GM18520 (cell line): ENCODE results near the gene MUC20.

Source experiments
- ATAC-seq: cut with Tn5 transposase; IDR thresholded peaks from one replicate; pipeline ENCODE4 v1.9.1; 2021; ENCODE audit not compliant: unreplicated experiment

The MUC20 gene

GRCh38 chr3:195753581-195753980 lies 32.8 kb downstream of the MUC20 start:
- no peak for ATAC-seq

- ATAC-seq = no peak
These were observed 33.4 kb downstream of the MUC20 start for GRCh38 chr3:195754141-195754540.

DNA sequence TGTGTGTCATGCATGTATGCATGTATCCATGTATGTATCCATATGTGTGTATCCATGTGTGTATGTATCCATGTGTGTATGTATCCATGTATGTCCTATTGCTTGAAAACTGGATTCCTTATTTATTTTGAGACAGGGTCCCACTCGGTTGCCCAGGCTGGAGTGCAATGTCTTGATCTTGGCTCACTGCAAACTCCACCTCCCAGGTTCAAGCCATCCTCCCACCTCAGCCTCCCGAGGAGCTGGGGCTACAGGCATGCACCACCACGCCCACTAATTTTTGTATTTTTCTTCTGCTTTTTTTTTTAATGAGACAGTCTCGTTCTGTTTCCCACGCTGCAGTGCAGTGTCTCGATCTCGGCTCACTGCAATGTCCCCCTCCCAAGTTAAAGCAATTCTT lies 34.1 kb downstream of the MUC20 start:
- no peak for ATAC-seq

- no peak for ATAC-seq
These were observed 34.6 kb downstream of the MUC20 start for GRCh38 chr3:195755391-195755790.

GRCh38 chr3:195755791-195756676 lies 35.3 kb downstream of the MUC20 start:
- ATAC-seq = no peak

DNA sequence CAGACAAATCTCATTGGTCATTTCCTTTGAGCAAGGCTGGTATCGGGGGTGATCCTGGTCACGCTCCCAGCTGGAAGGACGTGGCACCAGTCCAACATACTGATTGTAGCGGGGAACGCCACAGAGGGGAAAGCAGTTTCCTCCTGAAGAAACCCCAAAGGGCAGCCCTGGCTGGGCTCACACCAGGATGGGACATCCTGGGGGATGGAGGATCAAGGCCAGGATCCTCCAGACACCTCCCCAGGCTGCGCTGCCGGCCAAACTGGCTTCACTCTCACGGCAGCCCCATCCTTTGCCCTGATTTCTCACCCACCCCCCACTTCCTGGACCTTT lies 36.6 kb downstream of the MUC20 start:
- ATAC-seq = no peak

GRCh38 chr3:195757827-195758226 lies 37.0 kb downstream of the MUC20 start:
- ATAC-seq = no peak

- ATAC-seq = no peak
These were observed 38.1 kb downstream of the MUC20 start for GRCh38 chr3:195758721-195759353.

DNA sequence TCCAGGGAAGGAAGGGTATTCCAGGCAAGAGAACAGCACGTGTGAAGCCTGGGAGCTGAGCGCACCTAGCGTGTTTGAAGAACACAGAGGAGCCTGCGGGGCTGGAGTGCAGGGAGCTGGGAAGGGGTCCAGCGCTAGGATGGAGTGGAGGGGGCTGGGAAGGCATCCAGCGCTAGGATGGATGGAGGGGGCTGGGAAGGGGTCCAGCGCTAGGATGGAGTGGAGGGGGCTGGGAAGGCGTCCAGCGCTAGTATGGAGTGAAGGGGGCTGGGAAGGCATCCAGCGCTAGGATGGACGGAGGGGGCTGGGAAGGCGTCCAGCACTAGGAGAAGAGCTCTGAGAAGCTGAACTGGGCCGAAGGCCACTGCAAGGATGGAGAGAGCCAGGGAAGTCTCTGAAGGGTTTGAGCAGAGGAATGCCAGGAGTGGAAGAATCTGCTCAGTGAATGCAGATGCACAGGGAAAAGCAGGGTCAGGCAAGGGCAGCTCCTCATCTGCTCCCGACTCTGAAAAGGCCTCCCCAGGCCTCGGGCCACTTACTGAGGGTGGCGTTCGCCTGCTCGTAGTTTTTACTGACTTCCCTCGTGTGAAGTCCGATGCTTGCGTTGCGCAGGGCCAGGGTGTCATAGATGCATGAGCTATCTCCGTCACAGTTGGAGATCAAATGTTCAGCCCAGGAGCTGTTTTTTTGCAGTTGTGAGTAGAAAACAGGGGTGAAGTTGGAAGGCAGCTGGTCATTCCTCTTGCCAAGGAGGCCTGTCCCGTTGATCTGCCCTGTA lies 39.8 kb downstream of the MUC20 start:
- no peak for ATAC-seq

DNA sequence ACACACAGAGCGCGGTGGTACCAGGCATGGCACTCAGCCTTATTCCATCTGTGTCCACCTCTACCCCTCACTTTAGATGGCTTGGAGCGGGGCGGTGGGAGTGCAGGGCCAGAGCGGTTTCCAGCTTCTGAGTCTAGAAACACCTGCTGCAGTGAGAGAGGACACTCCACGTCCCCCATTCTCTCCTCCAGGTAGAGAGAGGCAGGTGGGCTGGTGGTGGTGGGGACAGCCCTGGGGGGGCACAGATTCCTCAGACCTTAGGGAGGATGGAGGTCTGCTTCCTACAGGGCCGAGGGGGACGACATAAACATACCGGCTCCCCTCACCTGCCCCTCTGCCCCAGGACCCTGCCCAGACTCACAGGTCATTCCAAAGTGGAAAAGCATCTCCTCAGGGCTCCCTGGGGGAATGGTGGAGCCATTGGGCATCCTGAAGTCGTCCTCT lies 40.4 kb downstream of the MUC20 start:
- no peak for ATAC-seq

- ATAC-seq = no peak
These were observed 40.9 kb downstream of the MUC20 start for GRCh38 chr3:195761567-195762248.

DNA sequence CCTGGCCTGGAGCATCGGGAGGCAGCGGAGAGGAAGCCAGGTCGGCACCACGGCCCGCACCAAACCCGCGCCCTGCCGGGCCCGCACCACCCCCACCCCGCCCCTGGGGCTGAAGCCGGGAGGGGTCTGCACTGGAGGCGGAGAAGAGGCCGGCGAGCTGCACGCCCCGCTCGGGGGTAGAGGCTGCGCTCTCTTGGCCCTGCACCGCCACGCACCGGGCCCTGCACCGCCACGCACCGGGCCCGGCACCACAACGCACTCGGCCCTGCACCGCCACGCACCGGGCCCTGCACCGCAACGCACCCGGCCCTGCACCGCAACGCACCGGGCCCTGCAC lies 41.4 kb downstream of the MUC20 start:
- no peak for ATAC-seq

- ATAC-seq = no peak
These were observed 41.8 kb downstream of the MUC20 start for GRCh38 chr3:195762611-195763010.

- ATAC-seq = no peak
These were observed 42.5 kb downstream of the MUC20 start for GRCh38 chr3:195763076-195763830.

DNA sequence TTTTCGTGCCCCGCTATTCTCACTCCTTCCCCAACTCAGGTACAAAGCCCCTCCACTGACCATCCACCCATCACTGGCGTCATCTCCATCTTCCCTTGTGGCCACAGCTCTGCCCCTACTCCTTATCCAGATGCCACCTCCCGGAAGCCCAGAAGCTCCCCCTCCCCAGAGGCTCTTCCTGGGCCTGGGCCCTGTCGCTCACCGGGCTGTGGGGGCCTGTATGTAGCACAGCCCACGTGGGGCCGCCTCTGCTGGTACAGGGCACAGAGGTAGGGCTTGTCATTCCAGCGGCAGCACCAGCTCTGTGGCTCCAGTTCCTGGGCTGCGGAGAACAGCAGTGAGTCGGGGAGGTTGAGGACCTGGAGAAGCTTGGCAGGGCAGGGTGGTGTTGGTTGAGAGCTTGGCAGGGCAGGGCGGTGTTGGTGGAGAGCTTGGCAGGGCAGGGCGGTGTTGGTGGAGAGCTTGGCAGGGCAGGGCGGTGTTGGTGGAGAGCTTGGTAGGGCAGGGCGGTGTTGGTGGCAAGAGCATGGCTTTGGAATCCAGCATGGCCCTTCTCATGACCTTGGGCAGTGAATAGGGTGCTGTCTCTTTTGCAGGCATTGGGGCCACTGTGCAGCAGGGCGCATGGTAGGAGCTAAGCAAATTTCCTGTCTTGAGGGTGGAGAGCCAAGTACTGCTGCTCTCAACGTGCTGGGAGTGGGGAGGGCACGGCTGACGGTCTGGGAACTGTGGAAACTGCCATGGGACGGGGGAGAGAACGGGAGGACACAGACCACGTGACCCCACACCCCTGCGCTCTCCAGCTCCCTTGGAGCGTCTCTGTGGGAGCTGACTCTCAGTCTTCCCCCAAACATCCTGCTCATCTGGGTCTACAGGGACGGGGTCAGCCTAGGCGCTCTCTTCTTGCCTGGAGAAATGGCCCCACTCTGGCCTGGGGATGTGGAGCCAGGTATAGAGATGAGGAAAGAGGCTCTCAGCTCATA lies 43.4 kb downstream of the MUC20 start:
- no peak for ATAC-seq

GRCh38 chr3:195764961-195765706 lies 44.4 kb downstream of the MUC20 start:
- ATAC-seq = no peak

DNA sequence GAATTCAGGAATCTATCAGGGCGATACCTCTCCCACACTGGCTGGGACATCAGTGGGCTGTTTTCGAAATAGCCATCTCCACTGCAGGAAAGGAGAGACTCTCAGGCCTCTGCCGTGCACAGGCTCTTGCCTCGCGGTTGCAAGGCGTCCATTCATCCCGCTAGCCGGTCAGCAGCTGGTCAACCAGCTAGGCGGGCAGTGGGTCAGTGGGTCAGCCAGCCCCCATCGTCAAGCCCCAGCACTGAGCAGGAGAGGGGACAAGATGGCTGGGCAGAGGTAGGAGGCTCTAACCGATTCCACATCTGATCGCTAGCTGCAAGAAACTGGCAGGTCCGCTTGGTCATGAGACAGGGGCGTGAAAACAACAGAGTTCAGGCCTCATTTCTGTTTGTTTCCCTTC lies 45.9 kb downstream of the MUC20 start:
- no peak for ATAC-seq

DNA sequence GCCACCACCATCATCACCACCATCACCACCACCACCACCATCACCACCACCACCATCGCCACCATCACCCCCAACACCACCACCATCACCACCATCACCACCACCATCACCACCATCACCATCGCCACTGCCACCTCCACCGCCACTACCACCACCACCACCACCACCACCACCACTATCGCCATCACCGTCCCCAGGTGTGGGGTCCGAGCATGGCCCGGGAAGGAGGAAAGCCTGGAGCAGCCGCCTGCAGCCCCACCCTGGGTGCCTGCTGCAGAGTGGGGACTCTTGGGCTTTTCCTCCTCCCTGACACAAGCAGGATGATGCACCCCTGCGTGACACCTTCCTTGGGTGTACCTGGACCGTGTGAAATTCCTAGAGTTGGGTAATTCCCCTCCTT lies 47.0 kb downstream of the MUC20 start:
- no peak for ATAC-seq

DNA sequence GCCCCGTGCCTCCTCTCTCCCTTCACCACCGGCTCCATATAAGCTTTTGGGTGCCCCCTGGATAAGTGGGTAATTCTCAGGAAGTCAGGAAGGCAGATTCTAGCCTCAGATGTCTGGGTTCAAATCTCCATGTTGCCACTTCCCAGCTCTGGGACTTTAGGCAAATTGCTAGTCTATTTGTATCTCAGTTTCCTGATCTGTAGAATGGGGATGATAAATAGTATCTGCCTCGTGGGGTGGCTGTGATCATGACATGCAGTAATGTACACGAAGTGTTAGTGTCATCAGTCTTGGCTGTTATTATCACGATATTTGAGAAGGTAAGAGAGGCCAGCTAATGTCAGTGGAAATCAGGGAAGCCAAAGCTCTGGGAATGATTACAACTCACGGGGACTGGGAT lies 47.6 kb downstream of the MUC20 start:
- no peak for ATAC-seq
